Heart left ventricle (tissue), 16 donors: Measurements from ENCODE around the gene NRCAM. TPM values are rescaled to one million over a fixed set of nuclear protein-coding genes. Genes with fewer than 3 reads are reported as not detected.

Source experiments
- ATAC-seq, 4 donors: fragments of 200-7000 bp; cut with Tn5 transposase; one replicate each; pipeline ENCODE4 v1.9.1; 2020 to 2022; ENCODE audit warnings: moderate library complexity in 4 of 4, mild to moderate bottlenecking in 3 of 4, moderate number of reproducible peaks in 1 of 4
- DNase-seq, 5 donors: peaks; one replicate each; pipeline ENCODE4 v3.0.0-alpha.2; 2020
- H3K27ac ChIP-seq, 12 donors: fragments of 200-600 bp; sonication (generic) in 4 of 12; one replicate each; pipeline versions ENCODE4 v1.5.0 to v1.8.0; 2016 to 2022; ENCODE audit warnings: mild to moderate bottlenecking in 2 of 12
- H3K27me3 ChIP-seq, 9 donors: fragments of 200-600 bp; sonication (generic) in 2 of 9; one replicate each; pipeline versions ENCODE4 v1.5.1 to v1.8.0; 2016 to 2022; ENCODE audit warnings: mild to moderate bottlenecking in 3 of 9
- H3K36me3 ChIP-seq, 9 donors: fragments of 200-600 bp; sonication (generic) in 2 of 9; one replicate each; pipeline versions ENCODE4 v1.5.0 to v1.8.0; 2018 to 2022; ENCODE audit warnings: mild to moderate bottlenecking in 2 of 9
- H3K4me1 ChIP-seq, 12 donors: fragments of 200-600 bp; sonication (generic) in 4 of 12; one replicate each; pipeline versions ENCODE4 v1.5.0 to v1.8.0; 2016 to 2022; ENCODE audit warnings: mild to moderate bottlenecking in 3 of 12
- H3K4me3 ChIP-seq, 12 donors: fragments of 200-600 bp; sonication (generic) in 4 of 12; one replicate each; pipeline versions ENCODE4 v1.5.0 to v1.8.0; 2017 to 2022; ENCODE audit warnings: mild to moderate bottlenecking in 9 of 12, moderate library complexity in 4 of 12
- H3K9me3 ChIP-seq, 12 donors: fragments of 200-600 bp; sonication (generic) in 4 of 12; one replicate each; pipeline versions ENCODE4 v1.5.0 to v1.8.0; 2016 to 2022; ENCODE audit warnings: mild to moderate bottlenecking in 1 of 12
- POLR2A ChIP-seq, 2 donors: fragments of 450-650 bp; IDR thresholded peaks; one replicate each; pipeline ENCODE4 v1.6.1; 2017; ENCODE audit warnings: antibody characterized with exemption in 2 of 2, mild to moderate bottlenecking in 2 of 2, moderate library complexity in 2 of 2
- WGBS, 4 donors: extraction: QIAGEN DNeasy Blood & Tissue Kit in 2 of 4; methylation state at CpG; one replicate each; pipeline versions ENCODE4 v1.1.5 to v1.1.7; 2013 to 2018; 5-methylcytosine and 5-hydroxymethylcytosine counted together
- intact Hi-C, 10 donors: fragments of 100-400 bp; cut with DNase I; formaldehyde crosslinking; loops; one replicate each; pipeline versions ENCODE4 v1.11.1 to v1.14.2; 2022
- polyA plus RNA-seq, 2 donors: library from polyadenylated mRNA; stranded (reverse); fragments of 200-250 nt; gene quantifications; one replicate each; pipeline ENCODE4 v1.2.3, GENCODE V29; 2013
- total RNA-seq, 9 donors: library from RNA; depleted of rRNA in 2 of 9; stranded (reverse); fragments of >200 nt in 2 of 9; fragmentation: NEBNext Ultra II Directional in 3 of 9; extraction: Animal tissue kit (Norgen Biotek cat#: 25700) in 3 of 9; gene quantifications; one replicate each; pipeline versions ENCODE4 v1.1.0 to v1.2.4, GENCODE V29; 2016 to 2023
- TF ChIP-seq, protein P1 (sequence below), 12 donors: fragments of 200-600 bp; sonication (generic) in 4 of 12; IDR thresholded peaks; one replicate each; pipeline versions ENCODE4 v1.5.0 to v1.8.0; 2018 to 2022; ENCODE audit warnings: antibody characterized with exemption in 12 of 12, mild to moderate bottlenecking in 5 of 12
- donor health status: ischemic (EF 13 %, LVEDD 7.1; RV severe dilation, severe dysfunction).
- donor health status: healthy with polysubstance abuse.
- donor health status: DM: no; HTN: yes; CAD: no.
- donor health status: DM: no; HTN: no; CAD: no.
- donor health status: ischemic (EF 25% LVEDD 6.9; RV normal size, moderate dysfunction).
- donor health status: ischemic (EF 25% LVEDD 5.7; RV mildly dilated, moderate dysfunction).
- donor health status: healthy.
- donor health status: DM: yes; HTN: yes; CAD: no.
- donor health status: ischemic (EF 35%, LVEDD 5.7; RV mildly dilated, moderate dysfunction).
- donor health status: nonischemic (EF 11% LVEDD 7.7; RV severe dilation, severe dysfunction).
- donor health status: DM: yes; HTN: yes; CAD: no.
- donor health status: PGD.
- donor health status: ischemic (EF 29% LVEDD 5.4; RV normal size, mild dysfunction).
- donor health status: nonischemic (EF 23%, LVEDD 6.1; RV moderate dilation, normal function).

The NRCAM gene
- total and polyA plus RNA-seq, 11 donors, result 0.07 to 2.5 (median 0.36) TPM

DNA sequence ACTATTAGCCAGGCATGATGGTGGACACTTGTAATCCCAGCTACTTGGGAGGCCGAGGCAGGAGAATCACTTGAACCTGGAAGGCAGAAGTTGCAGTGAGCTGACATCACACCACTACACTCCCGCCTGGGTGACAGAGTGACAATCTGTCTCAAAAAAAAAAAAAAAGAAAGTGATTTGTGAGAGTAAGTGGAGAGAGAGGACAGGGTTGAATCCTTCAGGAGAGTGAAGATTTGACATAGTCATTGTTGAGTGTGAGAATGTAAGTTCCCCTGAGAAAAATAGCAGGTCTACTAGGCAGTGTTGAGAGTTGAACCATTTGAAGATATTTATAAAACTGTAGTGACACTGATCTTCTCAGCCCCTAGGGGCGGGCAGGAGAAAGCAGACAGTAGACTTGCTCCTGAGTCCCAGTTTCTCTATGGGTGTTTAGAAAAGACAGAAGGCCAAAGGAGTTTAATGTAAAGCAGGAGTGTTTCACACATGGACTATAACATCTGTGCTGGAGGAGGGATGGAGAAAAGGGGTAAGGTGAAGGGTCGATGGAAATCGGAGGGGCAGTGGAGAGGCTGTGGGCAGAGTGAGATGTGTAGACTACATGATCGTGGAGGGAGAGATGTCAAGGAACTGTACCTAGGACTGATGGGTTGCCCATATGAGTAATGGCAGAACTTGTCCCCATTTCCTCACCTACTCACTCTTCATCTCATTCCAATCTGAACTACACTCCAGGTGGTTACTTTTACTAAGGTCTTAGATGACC lies 312.4 kb downstream of the NRCAM start:
- 95 to 97% (median 96%) methylated on average over 6 of the region's 6 CpGs for WGBS, 4 donors
- DNase-seq (no peak), ATAC-seq (no peak)
- H3K4me3 ChIP-seq, result no peak overlapping the region
- H3K27me3 ChIP-seq, result no peaks in the 10 kb centered on the region
- H3K36me3 ChIP-seq, result no peaks in the 10 kb centered on the region
- TF ChIP-seq, protein P1, sequence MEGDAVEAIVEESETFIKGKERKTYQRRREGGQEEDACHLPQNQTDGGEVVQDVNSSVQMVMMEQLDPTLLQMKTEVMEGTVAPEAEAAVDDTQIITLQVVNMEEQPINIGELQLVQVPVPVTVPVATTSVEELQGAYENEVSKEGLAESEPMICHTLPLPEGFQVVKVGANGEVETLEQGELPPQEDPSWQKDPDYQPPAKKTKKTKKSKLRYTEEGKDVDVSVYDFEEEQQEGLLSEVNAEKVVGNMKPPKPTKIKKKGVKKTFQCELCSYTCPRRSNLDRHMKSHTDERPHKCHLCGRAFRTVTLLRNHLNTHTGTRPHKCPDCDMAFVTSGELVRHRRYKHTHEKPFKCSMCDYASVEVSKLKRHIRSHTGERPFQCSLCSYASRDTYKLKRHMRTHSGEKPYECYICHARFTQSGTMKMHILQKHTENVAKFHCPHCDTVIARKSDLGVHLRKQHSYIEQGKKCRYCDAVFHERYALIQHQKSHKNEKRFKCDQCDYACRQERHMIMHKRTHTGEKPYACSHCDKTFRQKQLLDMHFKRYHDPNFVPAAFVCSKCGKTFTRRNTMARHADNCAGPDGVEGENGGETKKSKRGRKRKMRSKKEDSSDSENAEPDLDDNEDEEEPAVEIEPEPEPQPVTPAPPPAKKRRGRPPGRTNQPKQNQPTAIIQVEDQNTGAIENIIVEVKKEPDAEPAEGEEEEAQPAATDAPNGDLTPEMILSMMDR (IDR thresholded peaks at IDR 0.05), result no peak
- TF ChIP-seq POLR2A (IDR thresholded peaks at IDR 0.05), result no peak
- peaks cover 0 to 6% (median 0%) of the 10 kb centered on the region in 12 donors for H3K4me1 ChIP-seq
- intact Hi-C loops, result loop anchor here in 9 of 10 donors (5.0 to 10.0 kb wide), 8 partner anchors 37 to 399 kb away; partner anchors contain the start of genes LAMB1 (in 5 of the 9) and CBLL1 (in 2 of the 9)
- no peak overlapping the region for H3K27ac ChIP-seq
- no peaks in the 10 kb centered on the region for H3K9me3 ChIP-seq

DNA sequence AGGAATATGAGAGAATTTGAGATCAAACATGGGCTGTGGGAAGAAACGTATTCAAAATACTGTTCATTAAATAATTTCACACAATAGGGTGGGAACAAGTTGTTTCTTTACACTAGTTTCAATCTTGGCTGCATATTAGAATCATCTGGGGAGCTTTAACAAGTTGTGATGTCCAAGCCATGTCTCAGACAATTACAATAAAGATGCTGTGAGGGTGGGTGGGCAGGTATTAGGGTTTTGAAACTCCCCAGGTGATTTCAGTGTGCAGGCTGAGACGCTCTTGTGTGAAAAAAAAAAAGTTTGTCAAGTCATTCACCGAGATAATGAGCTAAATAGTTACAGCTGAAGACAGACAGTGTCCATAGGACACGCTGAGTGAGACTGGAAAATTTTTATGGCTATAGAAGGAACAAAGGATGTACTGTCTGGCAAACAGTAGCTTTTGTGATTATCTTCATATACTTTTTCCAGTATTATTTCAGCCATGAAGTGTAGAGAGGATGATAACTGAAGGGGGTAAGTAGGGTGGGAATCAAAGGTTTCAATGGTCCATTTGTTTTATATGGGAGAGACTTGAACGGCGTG lies 313.5 kb downstream of the NRCAM start:
- Histone ChIP-seq H3K27me3 (no peaks in the 10 kb centered on the region), H3K36me3 (no peaks in the 10 kb centered on the region), H3K27ac (no peak overlapping the region), H3K4me3 (no peak overlapping the region), H3K9me3 (no peaks in the 10 kb centered on the region), H3K4me1 (peaks cover 0 to 6% (median 0%) of the 10 kb centered on the region in 12 donors)
- DNase-seq (no peak), ATAC-seq (no peak)
- TF ChIP-seq, protein P1 (IDR thresholded peaks at IDR 0.05), result no peak
- TF ChIP-seq POLR2A (IDR thresholded peaks at IDR 0.05), result no peak
- intact Hi-C loops, result loop anchor here in 9 of 10 donors (5.0 to 10.0 kb wide), 8 partner anchors 35 to 398 kb away; partner anchors contain the start of genes LAMB1 (in 5 of the 9) and CBLL1 (in 2 of the 9)
- WGBS, 4 donors, result 85 to 89% (median 88%) methylated on average over 6 of the region's 6 CpGs

DNA sequence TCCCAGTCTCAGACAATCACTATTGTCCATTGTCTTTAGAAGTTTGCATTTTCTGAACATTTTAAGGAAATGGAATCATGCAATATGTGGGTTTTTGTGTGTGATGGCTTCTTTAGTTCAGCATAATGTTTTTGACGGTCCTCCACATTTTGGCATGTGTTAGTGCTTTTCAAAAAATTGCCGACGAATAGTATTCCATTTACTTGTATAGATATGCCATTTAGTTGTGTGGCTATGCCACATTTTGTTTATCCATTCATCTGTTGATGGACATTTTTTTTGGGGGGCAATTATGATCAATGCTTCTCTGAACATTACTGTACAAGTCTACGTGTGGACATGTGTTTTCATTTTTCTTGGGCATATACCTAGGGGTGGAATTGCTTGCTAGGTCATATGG lies 314.1 kb downstream of the NRCAM start:
- intact Hi-C loops, result loop anchor here in 9 of 10 donors (5.0 to 10.0 kb wide), 8 partner anchors 35 to 397 kb away; partner anchors contain the start of genes LAMB1 (in 5 of the 9) and CBLL1 (in 2 of the 9)
- DNase-seq (no peak), ATAC-seq (no peak)
- WGBS, 4 donors, result 83 to 89% (median 85%) methylated on average over 4 of the region's 4 CpGs
- no peak overlapping the region for H3K27ac ChIP-seq
- no peaks in the 10 kb centered on the region for H3K36me3 ChIP-seq
- TF ChIP-seq POLR2A (IDR thresholded peaks at IDR 0.05), result no peak
- TF ChIP-seq, protein P1 (IDR thresholded peaks at IDR 0.05), result no peak
- H3K9me3 ChIP-seq, result no peaks in the 10 kb centered on the region
- no peak overlapping the region for H3K4me3 ChIP-seq
- H3K4me1 ChIP-seq, result peaks cover 0 to 6% (median 0%) of the 10 kb centered on the region in 12 donors
- H3K27me3 ChIP-seq, result no peaks in the 10 kb centered on the region

DNA sequence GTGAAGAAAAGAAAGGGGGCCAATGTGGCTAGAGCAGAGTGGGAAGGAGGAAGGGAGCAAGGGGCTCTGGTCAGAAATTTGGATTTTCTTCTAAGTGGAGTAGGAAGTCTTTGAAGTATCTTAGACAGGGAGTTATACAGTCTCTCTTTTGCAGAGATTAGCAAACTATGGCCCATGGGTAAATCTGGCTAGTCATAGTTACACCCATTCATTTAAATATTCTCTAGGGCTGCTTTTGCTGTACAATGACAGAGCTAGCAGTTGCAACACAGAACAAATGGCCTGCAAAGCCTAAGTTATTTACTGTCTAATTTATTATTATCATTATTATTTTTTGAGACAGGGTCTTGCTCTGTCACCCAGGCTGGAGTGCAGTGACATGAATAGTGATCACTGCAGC lies 315.6 kb downstream of the NRCAM start:
- intact Hi-C loops, result loop anchor here in 9 of 10 donors (5.0 to 10.0 kb wide), 8 partner anchors 33 to 396 kb away; partner anchors contain the start of genes LAMB1 (in 5 of the 9) and CBLL1 (in 2 of the 9)
- H3K36me3 ChIP-seq, result no peaks in the 10 kb centered on the region
- no peak for ATAC-seq
- peaks cover 0 to 3% (median 0%) of the 10 kb centered on the region in 12 donors for H3K4me1 ChIP-seq
- DNase-seq, result no peak
- no peaks in the 10 kb centered on the region for H3K27me3 ChIP-seq
- no peaks in the 10 kb centered on the region for H3K9me3 ChIP-seq
- no peak overlapping the region for H3K27ac ChIP-seq
- no peak for TF ChIP-seq POLR2A (IDR thresholded peaks at IDR 0.05)
- no peak overlapping the region for H3K4me3 ChIP-seq
